OCI-LY7 (cell line): Measurements from ENCODE around the gene OMA1. TPM values are rescaled to one million over a fixed set of nuclear protein-coding genes. Genes with fewer than 3 reads are reported as not detected.

Source experiments
- BruUV-seq: library from RNA; stranded (reverse); fragments of 400-500 nt; replicated peaks from 2 replicates; lab custom pipeline; 2021; lab: Mats Ljungman, UMichigan
- CTCF ChIA-PET: fragments of 300-600 bp; sonication (Branson Sonifier 250); formaldehyde crosslinking; loops from one replicate; lab custom pipeline; 2022; ENCODE audit warnings: antibody characterized with exemption; ENCODE audit not compliant: unreplicated experiment; lab: Charles Lee
- POLR2A ChIA-PET: fragments of 300-600 bp; sonication (Branson Sonifier 250); formaldehyde crosslinking; loops from one replicate; lab custom pipeline; 2022; ENCODE audit warnings: antibody characterized with exemption; lab: Charles Lee
- DNase-seq: peaks from one replicate; pipeline ENCODE4 v3.0.0-alpha.2; 2015; ENCODE audit warnings: low spot score
- H2AFZ ChIP-seq: fragments of 200-600 bp; sonication (generic), shearing (Covaris generic); 2 replicates; pipeline ENCODE4 v1.6.1; 2014; ENCODE audit warnings: mild to moderate bottlenecking, antibody characterized with exemption, low read length, moderate library complexity
- H3K27ac ChIP-seq: fragments of 200-600 bp; sonication (generic); 2 replicates; pipeline ENCODE4 v1.5.1; 2014; ENCODE audit warnings: mixed run types, low read depth, mild to moderate bottlenecking, moderate library complexity, low read length, inconsistent platforms; ENCODE audit not compliant: poor library complexity, severe bottlenecking
- H3K36me3 ChIP-seq: fragments of 200-600 bp; sonication (generic); 2 replicates; pipeline ENCODE4 v1.6.1; 2014; ENCODE audit warnings: mild to moderate bottlenecking, antibody characterized with exemption, low read length, moderate library complexity, mixed read lengths; ENCODE audit not compliant: insufficient read depth
- H3K4me1 ChIP-seq: fragments of 200-600 bp; sonication (generic); 2 replicates; pipeline ENCODE4 v1.5.1; 2014; ENCODE audit warnings: mild to moderate bottlenecking, low read length; ENCODE audit not compliant: insufficient read depth, poor library complexity, severe bottlenecking
- H3K4me2 ChIP-seq: fragments of 200-600 bp; sonication (generic); 2 replicates; pipeline ENCODE4 v1.6.1; 2014; ENCODE audit warnings: mild to moderate bottlenecking, low read length
- H3K4me3 ChIP-seq: fragments of 200-600 bp; sonication (generic); 2 replicates; pipeline ENCODE4 v1.5.1; 2014; ENCODE audit warnings: mild to moderate bottlenecking, low read depth, low read length; ENCODE audit not compliant: poor library complexity, severe bottlenecking
- H3K79me2 ChIP-seq: fragments of 200-600 bp; sonication (generic); 2 replicates; pipeline ENCODE4 v1.6.1; 2016; ENCODE audit warnings: low read depth, mild to moderate bottlenecking, low read length, moderate library complexity, mixed read lengths; ENCODE audit not compliant: insufficient read depth
- H3K9me2 ChIP-seq: fragments of 200-600 bp; sonication (generic); 2 replicates; pipeline ENCODE4 v1.6.1; 2016; ENCODE audit warnings: mild to moderate bottlenecking, low read length, mixed read lengths; ENCODE audit not compliant: insufficient read depth
- H3K9me3 ChIP-seq: fragments of 200-600 bp; sonication (generic); 2 replicates; pipeline ENCODE4 v1.6.1; 2014; ENCODE audit warnings: mild to moderate bottlenecking, mixed run types, low read length, mixed read lengths
- H4K20me1 ChIP-seq: fragments of 200-600 bp; sonication (generic); 2 replicates; pipeline ENCODE4 v1.6.1; 2014; ENCODE audit warnings: mild to moderate bottlenecking, antibody characterized with exemption, low read length, moderate library complexity, mixed read lengths; ENCODE audit not compliant: insufficient read depth
- EZH2phosphoT487 ChIP-seq: fragments of 200-600 bp; sonication (generic); IDR thresholded peaks from 2 replicates; pipeline ENCODE4 v1.6.1; 2018; ENCODE audit warnings: low read depth, borderline replicate concordance, mild to moderate bottlenecking, mixed run types, antibody characterized with exemption, low read length, moderate library complexity, mixed read lengths
- intact Hi-C: fragments of 100-400 bp; cut with micrococcal nuclease; formaldehyde crosslinking; loops from one replicate; pipeline ENCODE4 v1.10.0; 2022; ENCODE audit not compliant: unreplicated experiment
- total RNA-seq, 2 experiments: library from RNA; depleted of rRNA in 1 of 2; stranded (reverse); fragments of >200 nt in 1 of 2; shearing (Covaris generic) in 1 of 2; gene quantifications; 2 replicates each; pipeline ENCODE4 v1.2.3, GENCODE V29; 2014 to 2022
- TF ChIP-seq, protein P1 (sequence below): fragments of 200-600 bp; sonication (generic); conservative IDR thresholded peaks from 2 replicates; pipeline ENCODE4 v1.5.1; 2014; ENCODE audit warnings: mild to moderate bottlenecking, antibody characterized with exemption, low read length, moderate library complexity, mixed read lengths

OMA1 gene
- total RNA-seq, 2 experiments from 2014 or later: 35.9 to 38.5 TPM

DNA sequence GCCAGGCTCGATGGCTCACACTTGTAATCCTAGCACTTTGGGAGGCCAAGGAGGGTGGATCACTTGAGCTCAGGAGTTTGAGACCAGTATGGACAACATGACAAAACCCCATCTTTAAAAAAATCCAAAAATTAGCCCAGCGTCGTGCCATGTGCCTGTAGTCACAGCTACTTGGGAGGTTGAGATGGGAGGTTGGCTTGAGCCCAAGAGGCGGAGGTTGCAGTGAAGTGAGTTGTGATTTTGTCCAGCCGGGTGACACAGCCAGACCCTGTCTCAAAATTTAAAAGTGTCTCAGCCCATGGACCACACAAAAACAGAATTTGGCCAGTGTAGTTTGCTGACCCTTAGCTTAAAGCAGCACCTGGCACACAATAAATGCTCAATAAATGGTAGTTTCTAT lies 41.9 kb upstream of the OMA1 start:
- intact Hi-C loops: no loop called here
- no TSS peak for BruUV-seq
- no peaks in the 10 kb centered on the region for H3K36me3 ChIP-seq

DNA sequence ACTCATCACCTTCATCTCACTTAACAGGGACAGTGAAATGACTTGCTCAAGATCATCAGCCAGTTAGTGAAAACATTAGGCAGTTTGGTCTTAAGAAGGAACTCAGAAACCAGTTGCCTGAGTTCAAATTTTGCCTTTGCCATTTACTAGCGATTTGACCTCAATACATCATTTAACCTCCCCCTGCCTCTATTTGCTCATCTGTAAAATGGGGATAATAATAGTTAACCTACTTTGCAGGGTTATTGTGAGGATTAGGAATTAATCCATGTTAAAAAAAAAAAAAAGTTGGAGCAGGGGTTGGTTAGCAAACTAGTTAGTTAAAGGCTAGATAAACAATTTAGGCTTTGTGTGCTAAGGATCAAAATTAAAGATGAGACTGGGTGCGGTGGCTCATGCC lies 41.1 kb upstream of the OMA1 start:
- Histone ChIP-seq H2AFZ (no peak overlapping the region), H3K27ac (no peak overlapping the region), H4K20me1 (no peaks in the 10 kb centered on the region), H3K36me3 (no peaks in the 10 kb centered on the region), H3K4me3 (no peak overlapping the region), H3K4me2 (no peak overlapping the region), H3K9me3 (no peaks in the 10 kb centered on the region), H3K4me1 (no peaks in the 10 kb centered on the region), H3K9me2 (no peaks in the 10 kb centered on the region), H3K79me2 (no peaks in the 10 kb centered on the region)
- CTCF ChIA-PET: no interaction called here
- TF ChIP-seq EZH2phosphoT487: no peak
- TF ChIP-seq, protein P1, sequence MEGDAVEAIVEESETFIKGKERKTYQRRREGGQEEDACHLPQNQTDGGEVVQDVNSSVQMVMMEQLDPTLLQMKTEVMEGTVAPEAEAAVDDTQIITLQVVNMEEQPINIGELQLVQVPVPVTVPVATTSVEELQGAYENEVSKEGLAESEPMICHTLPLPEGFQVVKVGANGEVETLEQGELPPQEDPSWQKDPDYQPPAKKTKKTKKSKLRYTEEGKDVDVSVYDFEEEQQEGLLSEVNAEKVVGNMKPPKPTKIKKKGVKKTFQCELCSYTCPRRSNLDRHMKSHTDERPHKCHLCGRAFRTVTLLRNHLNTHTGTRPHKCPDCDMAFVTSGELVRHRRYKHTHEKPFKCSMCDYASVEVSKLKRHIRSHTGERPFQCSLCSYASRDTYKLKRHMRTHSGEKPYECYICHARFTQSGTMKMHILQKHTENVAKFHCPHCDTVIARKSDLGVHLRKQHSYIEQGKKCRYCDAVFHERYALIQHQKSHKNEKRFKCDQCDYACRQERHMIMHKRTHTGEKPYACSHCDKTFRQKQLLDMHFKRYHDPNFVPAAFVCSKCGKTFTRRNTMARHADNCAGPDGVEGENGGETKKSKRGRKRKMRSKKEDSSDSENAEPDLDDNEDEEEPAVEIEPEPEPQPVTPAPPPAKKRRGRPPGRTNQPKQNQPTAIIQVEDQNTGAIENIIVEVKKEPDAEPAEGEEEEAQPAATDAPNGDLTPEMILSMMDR: no peak
- DNase-seq: no peak
- BruUV-seq: no TSS peak
- POLR2A ChIA-PET: no interaction called here
- intact Hi-C loops: no loop called here

More for the DNA sequence above, 41.9 kb upstream of the OMA1 start:
- Histone ChIP-seq H2AFZ (no peak overlapping the region), H3K27ac (no peak overlapping the region), H3K9me2 (no peaks in the 10 kb centered on the region), H4K20me1 (no peaks in the 10 kb centered on the region), H3K9me3 (no peaks in the 10 kb centered on the region), H3K4me3 (no peak overlapping the region), H3K4me1 (no peaks in the 10 kb centered on the region), H3K79me2 (no peaks in the 10 kb centered on the region), H3K4me2 (no peak overlapping the region)
- TF ChIP-seq, protein P1: no peak
- no peak for TF ChIP-seq EZH2phosphoT487
- POLR2A ChIA-PET: no interaction called here
- DNase-seq: no peak
- CTCF ChIA-PET: no interaction called here

DNA sequence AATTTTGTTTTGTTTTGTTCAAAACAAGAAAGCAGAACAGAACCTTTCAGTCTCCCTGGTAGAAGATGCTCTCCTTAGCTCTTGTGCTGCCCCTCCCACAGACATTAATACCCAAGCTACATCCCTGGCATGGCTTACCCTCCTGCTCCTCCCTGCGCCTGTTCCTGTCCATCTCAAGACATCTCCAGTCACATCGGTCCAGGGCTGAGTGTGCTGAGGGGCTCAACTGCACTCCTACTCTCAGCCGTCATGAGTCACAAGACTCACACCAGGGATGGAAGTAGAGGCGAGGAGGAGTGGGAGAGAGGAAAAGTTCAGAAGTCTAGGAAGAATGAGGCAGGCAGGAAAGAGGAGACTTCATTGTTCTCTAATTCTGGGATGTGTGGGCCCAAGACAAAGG lies 39.7 kb upstream of the OMA1 start:
- ChIA-PET POLR2A (no interaction called here), CTCF (no interaction called here)
- intact Hi-C loops: no loop called here
- no peaks in the 10 kb centered on the region for H3K4me1 ChIP-seq
- H3K79me2 ChIP-seq: no peaks in the 10 kb centered on the region
- TF ChIP-seq EZH2phosphoT487: no peak
- TF ChIP-seq, protein P1: no peak
- H3K9me3 ChIP-seq: no peaks in the 10 kb centered on the region
- no peak overlapping the region for H2AFZ ChIP-seq
- no peak overlapping the region for H3K27ac ChIP-seq
- no peaks in the 10 kb centered on the region for H3K36me3 ChIP-seq
- H4K20me1 ChIP-seq: no peaks in the 10 kb centered on the region
- no TSS peak for BruUV-seq
- H3K9me2 ChIP-seq: no peaks in the 10 kb centered on the region
- no peak overlapping the region for H3K4me3 ChIP-seq
- no peak for DNase-seq
- no peak overlapping the region for H3K4me2 ChIP-seq
